Keratinocyte (primary cell): Measurements from ENCODE around the gene CCT2. TPM values are rescaled to one million over a fixed set of nuclear protein-coding genes. Genes with fewer than 3 reads are reported as not detected.
"Not testable (repeated sequence)": the region's sequence is repeated elsewhere in the genome, so short reads cannot be mapped to it uniquely, and the experiment has no call there.

Experiments
- DNase-seq: peaks from one replicate; pipeline ENCODE4 v3.0.0-alpha.2; 2011; ENCODE audit warnings: low read depth, missing footprints, low spot score
- FAIRE-seq: peaks from 2 replicates; lab custom pipeline; 2011; peaks lifted over from hg19 to GRCh38; lab: Jason Lieb, UNC
- H2AFZ ChIP-seq: 2 replicates; pipeline ENCODE4 v1.6.0; 2012; ENCODE audit warnings: low read length, control low read depth, inconsistent platforms; ENCODE audit not compliant: control insufficient read depth
- H3K27ac ChIP-seq: 2 replicates; pipeline ENCODE4 v1.5.1; 2011; ENCODE audit warnings: low read length; ENCODE audit not compliant: control insufficient read depth, insufficient read depth
- H3K27me3 ChIP-seq: 3 replicates; pipeline ENCODE4 v1.6.0; 2011; ENCODE audit warnings: low read length; ENCODE audit not compliant: control insufficient read depth, insufficient read depth; ENCODE audit errors: extremely low read depth
- H3K36me3 ChIP-seq, 2 experiments: 2 replicates in 1 of 2; 3 replicates in 1 of 2; pipeline ENCODE4 v1.5.1; 2011; ENCODE audit warnings: low read length in 2 of 2, mild to moderate bottlenecking in 1 of 2; ENCODE audit not compliant: control insufficient read depth in 2 of 2, insufficient read depth in 2 of 2; ENCODE audit errors: extremely low read depth in 1 of 2
- H3K4me1 ChIP-seq: 3 replicates; pipeline ENCODE4 v1.5.1; 2011; ENCODE audit warnings: low read length; ENCODE audit not compliant: control insufficient read depth, insufficient read depth; ENCODE audit errors: extremely low read depth
- H3K4me2 ChIP-seq: 3 replicates; pipeline ENCODE4 v1.6.0; 2011; ENCODE audit warnings: low read depth, low read length; ENCODE audit not compliant: control insufficient read depth, insufficient read depth; ENCODE audit errors: extremely low read depth
- H3K4me3 ChIP-seq, 3 experiments: fragments of 200-600 bp in 1 of 3; sonication (generic) in 1 of 3; 2 replicates in 2 of 3; 3 replicates in 1 of 3; pipeline ENCODE4 v1.5.1; 2011 to 2016; ENCODE audit warnings: low read length in 3 of 3, mild to moderate bottlenecking in 3 of 3, control low read depth in 2 of 3, inconsistent platforms in 1 of 3, low read depth in 1 of 3, mixed read lengths in 1 of 3, mixed run types in 1 of 3, moderate library complexity in 1 of 3; ENCODE audit not compliant: control insufficient read depth in 2 of 3, insufficient read depth in 2 of 3; ENCODE audit errors: extremely low read depth in 1 of 3
- H3K79me2 ChIP-seq: 2 replicates; pipeline ENCODE4 v1.6.0; 2012; ENCODE audit warnings: low read length; ENCODE audit not compliant: control insufficient read depth, insufficient read depth
- H3K9ac ChIP-seq: 3 replicates; pipeline ENCODE4 v1.6.0; 2011; ENCODE audit warnings: low read length; ENCODE audit not compliant: control insufficient read depth, insufficient read depth; ENCODE audit errors: extremely low read depth
- H3K9me1 ChIP-seq: 3 replicates; pipeline ENCODE4 v1.6.0; 2011; ENCODE audit warnings: low read length; ENCODE audit not compliant: control insufficient read depth, insufficient read depth; ENCODE audit errors: extremely low read depth
- H3K9me3 ChIP-seq: 2 replicates; pipeline ENCODE4 v1.5.1; 2012; ENCODE audit warnings: low read depth, low read length; ENCODE audit not compliant: control insufficient read depth
- H4K20me1 ChIP-seq: 3 replicates; pipeline ENCODE4 v1.6.0; 2011; ENCODE audit warnings: low read length; ENCODE audit not compliant: control insufficient read depth, insufficient read depth; ENCODE audit errors: extremely low read depth
- CTCF ChIP-seq, 3 experiments: IDR thresholded peaks in 1 of 3; conservative IDR thresholded peaks in 1 of 3; optimal IDR thresholded peaks in 1 of 3; 2 replicates in 2 of 3; 3 replicates in 1 of 3; pipeline versions ENCODE3 to v1.5.1; 2011; ENCODE audit warnings: low read length in 3 of 3, mild to moderate bottlenecking in 3 of 3, moderate library complexity in 2 of 3, control low read depth in 1 of 3, inconsistent platforms in 1 of 3; ENCODE audit not compliant: insufficient read depth in 2 of 3; ENCODE audit errors: extremely low read depth in 1 of 3
- EZH2 ChIP-seq: IDR thresholded peaks from one replicate; pipeline ENCODE4 v1.6.1; 2012; ENCODE audit warnings: inconsistent platforms, mild to moderate bottlenecking, low read length, moderate library complexity
- dilution Hi-C: fragments of 300-500 bp; cut with MboI; formaldehyde crosslinking; loops from one replicate; pipeline ENCODE4 v1.7.0; 2020; ENCODE audit warnings: low sequenced_read_pairs; ENCODE audit not compliant: extremely low pct_ligation_motif_present
- polyA plus RNA-seq, 5 experiments: library from polyadenylated mRNA; depleted of rRNA in 3 of 5; stranded (reverse) in 3 of 5; stranded (forward) in 1 of 5; unstranded in 1 of 5; fragments of >200 nt; gene quantifications; 1 replicate in 1 of 5; 2 replicates in 3 of 5; 3 replicates in 1 of 5; pipeline versions ENCODE4 v1.2.1 to v1.2.3, GENCODE V29; 2011 to 2012; ENCODE audit warnings: missing spikeins in 2 of 5, low read depth in 1 of 5, low replicate concordance in 1 of 5

Gene CCT2
- polyA plus RNA-seq, 1 donor (not counting 4 experiments of a cell fraction or from before 2014, with no cell fraction given), result 365 TPM

- no peak for DNase-seq
- TF ChIP-seq EZH2, result no peak
- peak in 1 of 3 experiments; percentile 24 for TF ChIP-seq CTCF (optimal IDR thresholded peaks at IDR 0.05 in 1 of 3, IDR thresholded peaks at IDR 0.05 in 1 of 3, conservative IDR thresholded peaks at IDR 0.05 in 1 of 3; ENCODE audit: extremely low read depth in 1 of 3, insufficient read depth in 2 of 3, low read length in 3 of 3)
- Histone ChIP-seq H3K9me1 (no peaks in the 10 kb centered on the region), H2AFZ (no peak overlapping the region), H3K79me2 (no peaks in the 10 kb centered on the region), H3K4me3 (no peak overlapping the region), H3K27ac (no peak overlapping the region), H4K20me1 (no peaks in the 10 kb centered on the region), H3K4me2 (no peak overlapping the region), H3K36me3 (peaks cover 10 to 21% of the 10 kb centered on the region in 2 experiments), H3K27me3 (no peaks in the 10 kb centered on the region), H3K9me3 (no peaks in the 10 kb centered on the region), H3K4me1 (no peaks in the 10 kb centered on the region), H3K9ac (no peak overlapping the region)
- dilution Hi-C loops, result no loop called here
- no peak for FAIRE-seq
Measured at GRCh38 chr12:69602954-69603353, 17.7 kb downstream of the CCT2 start.

- H3K9me1 ChIP-seq, H3K9ac ChIP-seq, H3K79me2 ChIP-seq, H3K27ac ChIP-seq, H2AFZ ChIP-seq, H3K9me3 ChIP-seq, H4K20me1 ChIP-seq, dilution Hi-C loops, H3K4me2 ChIP-seq, H3K27me3 ChIP-seq, FAIRE-seq, DNase-seq, H3K4me1 ChIP-seq, H3K4me3 ChIP-seq: not testable (repeated sequence)
- H3K36me3 ChIP-seq, result peaks cover 10 to 17% of the 10 kb centered on the region in 2 experiments
Measured at GRCh38 chr12:69603556-69603955, 18.3 kb downstream of the CCT2 start.

GRCh38 chr12:69604275-69604674 is 19.0 kb downstream of the CCT2 start:
- H3K36me3 ChIP-seq, result peaks cover 7 to 17% of the 10 kb centered on the region in 2 experiments
- DNase-seq, H3K4me2 ChIP-seq, H2AFZ ChIP-seq, H3K4me1 ChIP-seq, H3K79me2 ChIP-seq, FAIRE-seq, H3K27ac ChIP-seq, H3K27me3 ChIP-seq, H3K9ac ChIP-seq, H3K4me3 ChIP-seq, dilution Hi-C loops, H4K20me1 ChIP-seq, H3K9me1 ChIP-seq, H3K9me3 ChIP-seq: not testable (repeated sequence)
